Stomach (tissue), 9 donors: ENCODE measurements around the gene COL4A2. TPM values are rescaled to one million over a fixed set of nuclear protein-coding genes. Genes with fewer than 3 reads are reported as not detected.

Experiments
- DNase-seq, 2 donors: peaks; one replicate each; pipeline versions ENCODE4 v3.0.0 to v3.0.0-alpha.2; 2013 to 2019
- H3K27ac ChIP-seq, 5 donors: fragments of 200-600 bp in 4 of 5; sonication (generic) in 4 of 5; one replicate each; pipeline ENCODE4 v1.5.1; 2013 to 2019; ENCODE audit warnings: mild to moderate bottlenecking in 1 of 5, moderate library complexity in 1 of 5
- H3K27me3 ChIP-seq, 3 donors: fragments of 200-600 bp; sonication (generic); one replicate each; pipeline ENCODE4 v1.5.1; 2017 to 2019; ENCODE audit warnings: mixed run types in 1 of 3
- H3K36me3 ChIP-seq, 4 donors: fragments of 200-600 bp; sonication (generic); 1 replicate in 3 of 4; 2 replicates in 1 of 4; pipeline ENCODE4 v1.5.1; 2016 to 2019
- H3K4me1 ChIP-seq, 4 donors: fragments of 200-600 bp; sonication (generic); one replicate each; pipeline ENCODE4 v1.5.1; 2016 to 2019
- H3K4me3 ChIP-seq, 4 donors: fragments of 200-600 bp; sonication (generic) in 3 of 4; one replicate each; pipeline ENCODE4 v1.5.1; 2016 to 2019; ENCODE audit warnings: mild to moderate bottlenecking in 1 of 4
- H3K9me3 ChIP-seq, 4 donors: fragments of 200-600 bp; sonication (generic); one replicate each; pipeline ENCODE4 v1.5.1; 2016 to 2019
- CTCF ChIP-seq, 7 experiments: fragments of 450-650 bp in 4 of 7; fragments of 200-600 bp in 3 of 7; sonication (generic) in 3 of 7; IDR thresholded peaks; one replicate each; pipeline ENCODE4 v1.5.1; 2016 to 2019; ENCODE audit warnings: antibody characterized with exemption in 7 of 7, control low read depth in 2 of 7, mild to moderate bottlenecking in 1 of 7
- EP300 ChIP-seq: sonication (generic); formaldehyde crosslinking; IDR thresholded peaks from one replicate; pipeline ENCODE4 v1.6.1; 2017; ENCODE audit warnings: antibody characterized with exemption
- POLR2A ChIP-seq, 4 donors: fragments of 450-650 bp; IDR thresholded peaks; one replicate each; pipeline ENCODE4 v1.6.1; 2016; ENCODE audit warnings: antibody characterized with exemption in 4 of 4, control low read depth in 2 of 4, mild to moderate bottlenecking in 1 of 4, moderate library complexity in 1 of 4
- POLR2AphosphoS5 ChIP-seq, 3 donors: sonication (generic); formaldehyde crosslinking; IDR thresholded peaks; one replicate each; pipeline ENCODE4 v1.6.1; 2016; ENCODE audit warnings: antibody characterized with exemption in 3 of 3
- WGBS, 5 donors: extraction: QIAGEN DNeasy Blood & Tissue Kit in 3 of 5; methylation state at CpG; one replicate each; pipeline versions ENCODE4 v1.1.5 to v1.1.7; 2013 to 2018; 5-methylcytosine and 5-hydroxymethylcytosine counted together
- intact Hi-C: fragments of 100-400 bp; cut with DNase I; formaldehyde crosslinking; loops from one replicate; pipeline ENCODE4 v1.15.1; 2023; ENCODE audit warnings: low total_unique reads
- polyA plus RNA-seq, 3 donors: library from polyadenylated mRNA; stranded (reverse); fragments of 200-250 nt; gene quantifications; one replicate each; pipeline ENCODE4 v1.2.3, GENCODE V29; 2013
- total RNA-seq, 5 donors: library from RNA; depleted of rRNA; stranded (reverse); fragments of >200 nt; gene quantifications; one replicate each; pipeline versions ENCODE4 v1.1.0 to v1.2.3, GENCODE V29; 2014 to 2016
- donor health status: healthy with polysubstance abuse.
- donor health status: Bipolar disorder and iron deficiency.
- donor health status: healthy.

Gene COL4A2
- total and polyA plus RNA-seq, 8 donors, result 24.0 to 531 (median 214) TPM

GRCh38 chr13:110539894-110540293 lies 232.8 kb downstream of the COL4A2 start:
- DNase-seq, result no peak
- H3K27me3 ChIP-seq, result no peaks in the 10 kb centered on the region
- H3K36me3 ChIP-seq, result peaks cover 0 to 7% (median 0%) of the 10 kb centered on the region in 4 donors
- H3K27ac ChIP-seq, result peak overlapping the region in 3 of 5 donors; percentile 74 to 83 (median 78)
- H3K4me1 ChIP-seq, result peaks cover 42 to 84% (median 58%) of the 10 kb centered on the region in 4 donors
- no peaks in the 10 kb centered on the region for H3K9me3 ChIP-seq
- intact Hi-C loops, result no loop called here
- H3K4me3 ChIP-seq, result no peak overlapping the region
- no peak for TF ChIP-seq POLR2AphosphoS5 (IDR thresholded peaks at IDR 0.05)
- no peak for TF ChIP-seq EP300
- no peak for TF ChIP-seq POLR2A (IDR thresholded peaks at IDR 0.05)
- TF ChIP-seq CTCF (IDR thresholded peaks at IDR 0.05), result no peak
- WGBS, 5 donors, result 66 to 81% (median 70%) methylated on average over 5 of the region's 5 CpGs

GRCh38 chr13:110540871-110541525 lies 233.9 kb downstream of the COL4A2 start:
- no peaks in the 10 kb centered on the region for H3K9me3 ChIP-seq
- WGBS, 5 donors, result 43 to 65% (median 48%) methylated on average over 13 to 15 of the region's 15 CpGs
- TF ChIP-seq POLR2AphosphoS5 (IDR thresholded peaks at IDR 0.05), result peak in 2 of 3 donors; percentile 75 to 81
- TF ChIP-seq POLR2A (IDR thresholded peaks at IDR 0.05), result no peak
- H3K4me1 ChIP-seq, result peaks cover 38 to 83% (median 57%) of the 10 kb centered on the region in 4 donors
- H3K36me3 ChIP-seq, result no peaks in the 10 kb centered on the region
- no peak for DNase-seq
- no peak overlapping the region for H3K4me3 ChIP-seq
- peak overlapping the region; percentile 68 to 83 (median 74) for H3K27ac ChIP-seq
- intact Hi-C loops, result no loop called here
- H3K27me3 ChIP-seq, result no peaks in the 10 kb centered on the region

DNA sequence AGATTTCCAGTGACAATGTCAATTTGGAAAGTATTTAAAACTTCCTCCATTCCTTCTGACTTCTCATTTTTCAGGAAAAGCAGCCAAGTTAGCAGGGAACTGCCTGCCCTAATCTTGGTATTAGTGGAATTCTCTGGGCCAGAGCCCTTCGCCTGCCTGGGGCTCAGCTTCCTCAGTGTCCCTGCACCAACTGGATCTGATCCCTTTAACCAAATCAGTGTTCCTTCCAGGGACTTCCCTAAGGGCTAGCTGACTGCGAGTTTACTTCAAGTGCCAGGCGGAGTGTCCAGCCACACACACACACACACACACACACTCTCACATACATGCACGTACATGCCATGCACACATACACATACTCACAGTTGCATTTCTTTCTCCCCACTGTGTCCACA lies 234.4 kb downstream of the COL4A2 start:
- WGBS, 5 donors, result 16 to 36% (median 31%) methylated on average over 4 of the region's 4 CpGs
- Histone ChIP-seq H3K4me1 (peaks cover 38 to 83% (median 60%) of the 10 kb centered on the region in 4 donors), H3K27ac (peak overlapping the region; percentile 68 to 83 (median 74)), H3K4me3 (no peak overlapping the region), H3K36me3 (no peaks in the 10 kb centered on the region), H3K9me3 (no peaks in the 10 kb centered on the region), H3K27me3 (no peaks in the 10 kb centered on the region)
- TF ChIP-seq POLR2A (IDR thresholded peaks at IDR 0.05) (no peak), EP300 (no peak), CTCF (IDR thresholded peaks at IDR 0.05) (no peak), POLR2AphosphoS5 (IDR thresholded peaks at IDR 0.05) (no peak)
- DNase-seq, result peak in 1 of 2 donors; percentile 51
- intact Hi-C loops, result no loop called here

DNA sequence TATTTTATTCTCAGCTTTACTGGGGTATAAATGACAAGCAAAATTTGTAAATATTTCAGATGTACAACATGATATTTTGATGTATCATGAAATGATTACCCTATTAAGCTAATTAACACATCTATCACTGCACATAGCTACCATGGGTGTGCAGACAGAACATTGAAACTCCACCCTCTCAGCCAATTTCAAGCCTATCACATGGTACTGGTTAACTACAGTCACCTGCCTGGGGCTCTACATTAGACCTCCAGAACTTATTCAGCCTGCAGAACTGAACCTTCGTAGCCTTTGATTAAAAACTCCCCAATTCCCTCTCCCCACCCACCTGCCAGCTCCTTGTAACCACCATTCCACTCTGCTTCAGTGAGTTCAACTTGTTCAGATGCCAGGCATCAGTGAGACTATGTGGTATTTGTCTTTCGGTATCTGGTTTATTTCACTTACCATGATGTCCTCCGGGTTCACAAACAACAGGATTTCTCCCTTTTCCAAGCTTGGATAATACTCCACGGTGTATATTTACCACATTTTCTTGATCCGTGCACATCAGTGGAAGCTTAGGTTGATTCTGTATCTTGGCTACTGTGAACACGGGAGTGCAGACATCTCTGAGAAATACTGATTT lies 235.2 kb downstream of the COL4A2 start:
- Histone ChIP-seq H3K27ac (peak overlapping the region in 4 of 5 donors; percentile 68 to 83 (median 76)), H3K4me1 (peaks cover 43 to 86% (median 63%) of the 10 kb centered on the region in 4 donors), H3K4me3 (no peak overlapping the region), H3K9me3 (no peaks in the 10 kb centered on the region), H3K36me3 (no peaks in the 10 kb centered on the region), H3K27me3 (no peaks in the 10 kb centered on the region)
- intact Hi-C loops, result no loop called here
- DNase-seq, result no peak
- TF ChIP-seq CTCF (IDR thresholded peaks at IDR 0.05), result no peak
- no peak for TF ChIP-seq EP300
- TF ChIP-seq POLR2AphosphoS5 (IDR thresholded peaks at IDR 0.05), result no peak
- no peak for TF ChIP-seq POLR2A (IDR thresholded peaks at IDR 0.05)
- WGBS, 5 donors, result 44 to 67% (median 52%) methylated on average over 6 of the region's 6 CpGs
